ENCODE data around the gene VMP1.

Gene VMP1

DNA sequence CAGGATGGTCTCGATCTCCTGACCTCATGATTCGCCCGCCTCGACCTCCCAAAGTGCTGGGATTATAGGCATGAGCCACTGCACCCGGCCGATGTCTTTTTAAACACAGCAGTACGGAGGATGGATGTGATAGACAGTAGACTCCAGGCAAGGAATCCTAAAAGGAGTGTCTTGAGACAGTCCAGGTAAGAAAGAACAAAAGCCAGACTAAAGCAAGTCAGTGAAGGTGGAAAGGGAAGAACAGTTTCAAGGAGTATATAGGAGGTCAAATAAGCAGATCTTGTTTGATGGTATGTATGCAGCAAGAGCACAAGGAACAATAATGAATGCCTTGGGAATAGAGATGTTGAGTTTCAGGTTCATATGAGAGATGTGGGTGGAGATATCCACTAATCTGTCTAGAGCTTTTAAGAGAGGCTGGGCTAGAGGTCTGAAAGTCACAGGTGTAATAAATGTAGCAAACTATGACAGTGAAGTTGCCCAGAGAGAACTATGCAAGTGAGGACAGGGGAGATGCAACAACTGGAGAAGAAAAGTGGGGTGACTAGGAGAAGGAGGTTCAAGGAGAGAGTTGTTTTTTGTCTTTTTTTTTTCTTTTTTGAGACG is 180.8 kb downstream of the VMP1 start:
- no peak overlapping the region for H3K4me3 ChIP-seq (ENCODE audit: low read depth, low read length)
- TF ChIP-seq, protein P1, sequence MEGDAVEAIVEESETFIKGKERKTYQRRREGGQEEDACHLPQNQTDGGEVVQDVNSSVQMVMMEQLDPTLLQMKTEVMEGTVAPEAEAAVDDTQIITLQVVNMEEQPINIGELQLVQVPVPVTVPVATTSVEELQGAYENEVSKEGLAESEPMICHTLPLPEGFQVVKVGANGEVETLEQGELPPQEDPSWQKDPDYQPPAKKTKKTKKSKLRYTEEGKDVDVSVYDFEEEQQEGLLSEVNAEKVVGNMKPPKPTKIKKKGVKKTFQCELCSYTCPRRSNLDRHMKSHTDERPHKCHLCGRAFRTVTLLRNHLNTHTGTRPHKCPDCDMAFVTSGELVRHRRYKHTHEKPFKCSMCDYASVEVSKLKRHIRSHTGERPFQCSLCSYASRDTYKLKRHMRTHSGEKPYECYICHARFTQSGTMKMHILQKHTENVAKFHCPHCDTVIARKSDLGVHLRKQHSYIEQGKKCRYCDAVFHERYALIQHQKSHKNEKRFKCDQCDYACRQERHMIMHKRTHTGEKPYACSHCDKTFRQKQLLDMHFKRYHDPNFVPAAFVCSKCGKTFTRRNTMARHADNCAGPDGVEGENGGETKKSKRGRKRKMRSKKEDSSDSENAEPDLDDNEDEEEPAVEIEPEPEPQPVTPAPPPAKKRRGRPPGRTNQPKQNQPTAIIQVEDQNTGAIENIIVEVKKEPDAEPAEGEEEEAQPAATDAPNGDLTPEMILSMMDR (IDR thresholded peaks at IDR 0.05; ENCODE audit: low read depth, low read length, missing control alignments) = no peak
- DNase-seq (ENCODE audit: low read depth) = no peak

DNA sequence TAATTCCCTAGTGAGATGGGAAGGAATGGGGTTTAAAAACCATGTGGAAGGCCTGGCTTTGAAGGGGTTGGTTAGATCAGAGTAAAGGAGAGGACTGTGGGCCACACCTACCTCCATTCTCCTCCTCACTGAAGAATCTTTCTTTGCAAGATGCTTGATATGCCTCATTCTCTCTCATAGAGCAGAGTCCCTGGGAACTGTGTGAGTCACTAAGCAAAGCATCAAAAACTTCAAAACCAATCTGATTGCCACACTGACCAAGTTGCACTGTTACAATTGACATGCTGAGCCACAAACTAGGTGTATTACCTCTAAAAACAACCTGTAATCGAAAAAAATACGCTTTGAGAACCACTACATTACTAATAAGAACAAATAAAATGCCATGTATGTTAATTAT is 183.3 kb downstream of the VMP1 start:
- H3K4me3 ChIP-seq (ENCODE audit: low read depth, low read length) = no peak overlapping the region
- no peak for DNase-seq (ENCODE audit: low read depth)
- TF ChIP-seq, protein P1 (IDR thresholded peaks at IDR 0.05; ENCODE audit: low read depth, low read length, missing control alignments) = no peak
